Fibroblast of lung (primary cell): ENCODE data around the gene RELL1. TPM values are rescaled to one million over a fixed set of nuclear protein-coding genes. Genes with fewer than 3 reads are reported as not detected.

Experiments used
- DNase-seq, 2 donors: peaks; one replicate each; pipeline versions ENCODE4 v3.0.0 to v3.0.0-alpha.2; 2010; ENCODE audit warnings: low read depth in 2 of 2
- H2AFZ ChIP-seq: 2 replicates; pipeline ENCODE4 v1.5.1; 2012; ENCODE audit warnings: low read length, control low read depth, inconsistent platforms
- H3K27ac ChIP-seq: 2 replicates; pipeline ENCODE4 v1.5.1; 2011; ENCODE audit warnings: low read length, control low read depth; ENCODE audit not compliant: insufficient read depth
- H3K27me3 ChIP-seq: 2 replicates; pipeline ENCODE4 v1.5.1; 2011; ENCODE audit warnings: mild to moderate bottlenecking, low read length; ENCODE audit not compliant: control insufficient read depth, insufficient read depth
- H3K36me3 ChIP-seq: 2 replicates; pipeline ENCODE4 v1.5.1; 2011; ENCODE audit warnings: low read length; ENCODE audit not compliant: control insufficient read depth, insufficient read depth
- H3K4me1 ChIP-seq: 2 replicates; pipeline ENCODE4 v1.5.1; 2011; ENCODE audit warnings: low read length; ENCODE audit not compliant: control insufficient read depth, insufficient read depth; ENCODE audit errors: extremely low read depth
- H3K4me2 ChIP-seq: 2 replicates; pipeline ENCODE4 v1.5.1; 2011; ENCODE audit warnings: low read length, control low read depth; ENCODE audit not compliant: insufficient read depth; ENCODE audit errors: extremely low read depth
- H3K4me3 ChIP-seq, 4 experiments: fragments of 200-600 bp in 1 of 4; sonication (generic) in 1 of 4; replicated peaks in 1 of 4; 2 replicates each; pipeline ENCODE4 v1.5.1; 2011 to 2016; ENCODE audit warnings: low read length in 4 of 4, low read depth in 3 of 4, mild to moderate bottlenecking in 3 of 4, control low read depth in 2 of 4, inconsistent platforms in 1 of 4, mixed read lengths in 1 of 4; ENCODE audit not compliant: insufficient read depth in 1 of 4; ENCODE audit errors: control extremely low read depth in 1 of 4
- H3K79me2 ChIP-seq: 2 replicates; pipeline ENCODE4 v1.5.1; 2012; ENCODE audit warnings: mild to moderate bottlenecking, low read length, inconsistent platforms; ENCODE audit not compliant: control insufficient read depth, insufficient read depth
- H3K9ac ChIP-seq: 2 replicates; pipeline ENCODE4 v1.5.1; 2011; ENCODE audit warnings: mild to moderate bottlenecking, low read length, control low read depth; ENCODE audit not compliant: insufficient read depth
- H3K9me3 ChIP-seq: 2 replicates; pipeline ENCODE4 v1.5.1; 2012; ENCODE audit warnings: low read depth, low read length; ENCODE audit not compliant: control insufficient read depth, insufficient read depth
- H4K20me1 ChIP-seq: 2 replicates; pipeline ENCODE4 v1.5.1; 2011; ENCODE audit warnings: low read length; ENCODE audit not compliant: control insufficient read depth, insufficient read depth; ENCODE audit errors: extremely low read depth
- CTCF ChIP-seq, 2 donors: IDR thresholded peaks in 1 of 2; conservative IDR thresholded peaks in 1 of 2; 1 replicate in 1 of 2; 2 replicates in 1 of 2; pipeline ENCODE4 v1.5.1; 2011 to 2012; ENCODE audit warnings: low read length in 2 of 2, control low read depth in 1 of 2, inconsistent platforms in 1 of 2, low read depth in 1 of 2, mild to moderate bottlenecking in 1 of 2
- EZH2 ChIP-seq: IDR thresholded peaks from 2 replicates; pipeline ENCODE4 v1.5.1; 2012; ENCODE audit warnings: low read length, control low read depth, mild to moderate bottlenecking; ENCODE audit errors: missing control alignments
- polyA plus RNA-seq, 2 donors: library from polyadenylated mRNA; depleted of rRNA in 1 of 2; stranded (reverse) in 1 of 2; unstranded in 1 of 2; fragments of >200 nt; gene quantifications; 2 replicates each; pipeline ENCODE4 v1.2.1, GENCODE V29; 2011 to 2012; ENCODE audit warnings: missing spikeins in 1 of 2
- total RNA-seq: library from RNA; depleted of rRNA; stranded (reverse); fragments of >200 nt; gene quantifications from 2 replicates; pipeline ENCODE4 v1.2.1, GENCODE V29; 2014

Gene RELL1
- total and polyA plus RNA-seq, 2 donors (not counting 1 experiment from before 2014, with no cell fraction given), result 16.1 to 71.0 TPM

- no peak for DNase-seq
- Histone ChIP-seq H2AFZ (no peak overlapping the region), H3K9ac (no peak overlapping the region), H4K20me1 (no peaks in the 10 kb centered on the region), H3K27ac (no peak overlapping the region), H3K36me3 (no peaks in the 10 kb centered on the region), H3K9me3 (no peaks in the 10 kb centered on the region), H3K4me1 (no peaks in the 10 kb centered on the region), H3K4me2 (no peak overlapping the region), H3K79me2 (no peaks in the 10 kb centered on the region), H3K27me3 (no peaks in the 10 kb centered on the region), H3K4me3 (no peak overlapping the region)
- TF ChIP-seq CTCF (conservative IDR thresholded peaks at IDR 0.05 in 1 of 2, IDR thresholded peaks at IDR 0.05 in 1 of 2; ENCODE audit: low read depth in 1 of 2, low read length in 2 of 2), result no peak
- TF ChIP-seq EZH2, result no peak
Measured at GRCh38 chr4:37641886-37642849, 44.0 kb downstream of the RELL1 start.

- H3K4me3 ChIP-seq, result no peak overlapping the region
- no peak overlapping the region for H3K9ac ChIP-seq
- no peaks in the 10 kb centered on the region for H3K79me2 ChIP-seq
- no peaks in the 10 kb centered on the region for H4K20me1 ChIP-seq
- H3K9me3 ChIP-seq, result no peaks in the 10 kb centered on the region
- TF ChIP-seq EZH2 (no peak), CTCF (conservative IDR thresholded peaks at IDR 0.05 in 1 of 2, IDR thresholded peaks at IDR 0.05 in 1 of 2; ENCODE audit: low read depth in 1 of 2, low read length in 2 of 2) (no peak)
- no peak overlapping the region for H3K4me2 ChIP-seq
- H3K4me1 ChIP-seq, result no peaks in the 10 kb centered on the region
- H3K27ac ChIP-seq, result no peak overlapping the region
- H2AFZ ChIP-seq, result no peak overlapping the region
- no peaks in the 10 kb centered on the region for H3K27me3 ChIP-seq
- no peak for DNase-seq
- no peaks in the 10 kb centered on the region for H3K36me3 ChIP-seq
Measured at GRCh38 chr4:37641352-37641751, 44.8 kb downstream of the RELL1 start.

GRCh38 chr4:37639551-37640285 is 46.5 kb downstream of the RELL1 start:
- Histone ChIP-seq H2AFZ (no peak overlapping the region), H3K4me1 (no peaks in the 10 kb centered on the region), H3K4me2 (no peak overlapping the region), H3K27ac (no peak overlapping the region), H3K36me3 (no peaks in the 10 kb centered on the region), H3K4me3 (no peak overlapping the region), H3K79me2 (no peaks in the 10 kb centered on the region), H3K9me3 (no peaks in the 10 kb centered on the region), H3K27me3 (no peaks in the 10 kb centered on the region), H4K20me1 (no peaks in the 10 kb centered on the region), H3K9ac (no peak overlapping the region)
- peak in 1 of 2 donors; percentile 16 for DNase-seq
- no peak for TF ChIP-seq CTCF (conservative IDR thresholded peaks at IDR 0.05 in 1 of 2, IDR thresholded peaks at IDR 0.05 in 1 of 2; ENCODE audit: low read depth in 1 of 2, low read length in 2 of 2)
- no peak for TF ChIP-seq EZH2
